ENCODE measurements around the gene DIPK1A. TPM values are rescaled to one million over a fixed set of nuclear protein-coding genes. Genes with fewer than 3 reads are reported as not detected.

The DIPK1A gene
- total RNA-seq, 1 donor from 2014 or later = 7.2 TPM

DNA sequence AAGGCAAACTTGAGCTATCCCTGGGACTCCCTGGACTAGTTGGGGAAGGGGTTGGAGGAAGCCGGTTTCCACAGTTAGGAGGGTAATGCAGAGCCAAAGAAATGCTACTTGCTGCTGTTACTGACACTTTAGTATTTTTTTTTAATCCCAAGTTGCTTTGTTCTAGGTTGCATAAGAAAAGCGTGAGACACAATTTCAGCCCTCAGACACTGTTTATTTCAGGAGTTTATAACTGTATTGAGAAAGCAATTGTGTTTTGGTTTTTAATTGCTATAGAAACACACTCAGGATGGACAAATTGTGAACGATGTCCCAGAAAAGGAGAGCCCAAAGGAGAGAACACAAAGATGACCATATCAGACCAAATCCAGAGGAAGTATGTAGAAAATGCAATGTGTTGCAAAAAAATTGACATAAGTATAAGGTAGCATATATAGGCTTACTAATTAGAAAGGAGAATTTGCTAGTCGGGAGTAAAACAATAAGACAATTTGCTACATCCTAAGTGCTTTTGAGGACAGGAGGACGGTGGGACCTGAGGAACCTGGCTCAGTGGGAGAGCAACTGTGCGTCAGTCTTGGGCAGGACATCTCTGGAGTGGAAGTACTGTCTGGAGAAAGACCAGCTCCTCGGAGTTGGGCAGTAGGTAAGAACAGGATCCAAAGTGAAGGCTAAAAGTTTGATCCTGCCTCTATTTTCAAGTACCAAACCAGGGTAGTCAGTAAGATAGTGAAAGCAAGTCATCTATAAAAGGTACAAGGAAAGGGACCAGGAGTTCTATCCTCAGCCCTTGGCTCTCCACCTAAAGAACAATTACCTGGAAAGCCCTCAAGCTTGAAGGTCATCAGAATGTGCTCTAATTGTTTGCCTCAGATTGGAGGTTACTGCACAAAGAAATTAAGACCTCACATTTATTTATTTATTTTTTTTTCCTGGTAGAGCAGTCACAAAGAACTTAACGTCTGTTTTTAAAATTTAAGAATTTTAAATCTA is 39.9 kb downstream of the DIPK1A start:
- Mint-ChIP-seq H3K4me3 (ENCODE audit: unreplicated experiment) (no peak overlapping the region), H3K27me3 (ENCODE audit: unreplicated experiment) (no peaks in the 10 kb centered on the region), H3K36me3 (ENCODE audit: unreplicated experiment) (peaks cover 23% of the 10 kb centered on the region), H3K9me3 (ENCODE audit: unreplicated experiment) (no peaks in the 10 kb centered on the region), H3K27ac (ENCODE audit: unreplicated experiment) (no peak overlapping the region), H3K4me1 (ENCODE audit: low read depth, unreplicated experiment) (no peaks in the 10 kb centered on the region)
- no peak for DNase-seq
- TF ChIP-seq, protein P1, sequence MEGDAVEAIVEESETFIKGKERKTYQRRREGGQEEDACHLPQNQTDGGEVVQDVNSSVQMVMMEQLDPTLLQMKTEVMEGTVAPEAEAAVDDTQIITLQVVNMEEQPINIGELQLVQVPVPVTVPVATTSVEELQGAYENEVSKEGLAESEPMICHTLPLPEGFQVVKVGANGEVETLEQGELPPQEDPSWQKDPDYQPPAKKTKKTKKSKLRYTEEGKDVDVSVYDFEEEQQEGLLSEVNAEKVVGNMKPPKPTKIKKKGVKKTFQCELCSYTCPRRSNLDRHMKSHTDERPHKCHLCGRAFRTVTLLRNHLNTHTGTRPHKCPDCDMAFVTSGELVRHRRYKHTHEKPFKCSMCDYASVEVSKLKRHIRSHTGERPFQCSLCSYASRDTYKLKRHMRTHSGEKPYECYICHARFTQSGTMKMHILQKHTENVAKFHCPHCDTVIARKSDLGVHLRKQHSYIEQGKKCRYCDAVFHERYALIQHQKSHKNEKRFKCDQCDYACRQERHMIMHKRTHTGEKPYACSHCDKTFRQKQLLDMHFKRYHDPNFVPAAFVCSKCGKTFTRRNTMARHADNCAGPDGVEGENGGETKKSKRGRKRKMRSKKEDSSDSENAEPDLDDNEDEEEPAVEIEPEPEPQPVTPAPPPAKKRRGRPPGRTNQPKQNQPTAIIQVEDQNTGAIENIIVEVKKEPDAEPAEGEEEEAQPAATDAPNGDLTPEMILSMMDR (IDR thresholded peaks at IDR 0.05; ENCODE audit: partially characterized antibody, unreplicated experiment) = no peak

- no peak for DNase-seq
- Mint-ChIP-seq H3K4me1 (ENCODE audit: low read depth, unreplicated experiment) (no peaks in the 10 kb centered on the region), H3K27me3 (ENCODE audit: unreplicated experiment) (no peaks in the 10 kb centered on the region), H3K9me3 (ENCODE audit: unreplicated experiment) (peaks cover 2% of the 10 kb centered on the region), H3K36me3 (ENCODE audit: unreplicated experiment) (peaks cover 21% of the 10 kb centered on the region), H3K27ac (ENCODE audit: unreplicated experiment) (no peak overlapping the region), H3K4me3 (ENCODE audit: unreplicated experiment) (no peak overlapping the region)
- TF ChIP-seq, protein P1 (IDR thresholded peaks at IDR 0.05; ENCODE audit: partially characterized antibody, unreplicated experiment) = no peak
Measured at GRCh38 chr1:92916899-92917298, 44.4 kb downstream of the DIPK1A start.

- no peaks in the 10 kb centered on the region for H3K27me3 Mint-ChIP-seq (ENCODE audit: unreplicated experiment)
- TF ChIP-seq, protein P1 (IDR thresholded peaks at IDR 0.05; ENCODE audit: partially characterized antibody, unreplicated experiment) = no peak
- H3K9me3 Mint-ChIP-seq (ENCODE audit: unreplicated experiment) = peaks cover 2% of the 10 kb centered on the region
- no peaks in the 10 kb centered on the region for H3K4me1 Mint-ChIP-seq (ENCODE audit: low read depth, unreplicated experiment)
- peaks cover 19% of the 10 kb centered on the region for H3K36me3 Mint-ChIP-seq (ENCODE audit: unreplicated experiment)
- H3K27ac Mint-ChIP-seq (ENCODE audit: unreplicated experiment) = no peak overlapping the region
- DNase-seq = no peak
- no peak overlapping the region for H3K4me3 Mint-ChIP-seq (ENCODE audit: unreplicated experiment)
Measured at GRCh38 chr1:92915547-92915946, 45.7 kb downstream of the DIPK1A start.

DNA sequence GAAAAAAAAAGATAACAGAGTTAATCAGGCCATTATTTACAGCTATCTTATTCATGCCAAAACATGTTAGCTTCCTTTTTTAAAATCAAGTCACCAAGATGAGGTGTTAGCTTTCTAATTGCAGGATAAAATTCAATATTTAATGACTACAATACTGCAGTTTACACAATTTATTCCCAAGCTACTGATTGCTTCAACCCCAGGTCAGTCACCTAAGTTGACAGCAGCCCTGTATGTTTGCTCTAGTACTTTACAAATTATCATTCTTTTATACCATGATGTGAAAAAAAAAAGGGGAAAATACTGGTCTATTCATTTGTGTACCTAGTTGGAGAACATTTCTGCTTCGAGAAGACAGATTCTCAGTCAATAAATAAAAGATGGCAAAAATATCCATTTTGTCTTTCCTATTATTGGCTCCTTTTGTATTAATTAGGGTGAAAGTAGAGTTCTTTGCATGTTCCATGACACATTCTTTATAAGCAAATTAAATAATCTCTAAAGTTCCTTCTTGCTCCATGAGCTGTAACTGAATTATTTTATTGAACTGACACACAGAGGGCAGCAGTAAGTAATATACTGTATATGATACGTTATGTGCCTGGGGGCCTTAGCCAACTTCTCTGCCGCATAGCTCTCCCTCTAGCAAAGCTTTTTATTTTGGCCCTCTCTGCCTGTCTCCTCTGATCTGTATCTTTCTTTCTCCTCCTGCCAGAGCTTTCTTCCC is 48.0 kb downstream of the DIPK1A start:
- TF ChIP-seq, protein P1 (IDR thresholded peaks at IDR 0.05; ENCODE audit: partially characterized antibody, unreplicated experiment) = no peak
- Mint-ChIP-seq H3K4me3 (ENCODE audit: unreplicated experiment) (no peak overlapping the region), H3K27me3 (ENCODE audit: unreplicated experiment) (no peaks in the 10 kb centered on the region), H3K36me3 (ENCODE audit: unreplicated experiment) (peaks cover 5% of the 10 kb centered on the region), H3K4me1 (ENCODE audit: low read depth, unreplicated experiment) (no peaks in the 10 kb centered on the region), H3K9me3 (ENCODE audit: unreplicated experiment) (peaks cover 2% of the 10 kb centered on the region), H3K27ac (ENCODE audit: unreplicated experiment) (no peak overlapping the region)
- no peak for DNase-seq
